HPDE6-E6E7 (cell line): ENCODE data around the gene PLXNA4.

Source experiments
- DNase-seq: peaks from one replicate; pipeline ENCODE4 v3.0.0; 2011; ENCODE audit warnings: missing footprints; ENCODE audit errors: extremely low spot score

Gene PLXNA4

GRCh38 chr7:132263151-132263550 is 313.1 kb downstream of the PLXNA4 start:
- no peak for DNase-seq

DNA sequence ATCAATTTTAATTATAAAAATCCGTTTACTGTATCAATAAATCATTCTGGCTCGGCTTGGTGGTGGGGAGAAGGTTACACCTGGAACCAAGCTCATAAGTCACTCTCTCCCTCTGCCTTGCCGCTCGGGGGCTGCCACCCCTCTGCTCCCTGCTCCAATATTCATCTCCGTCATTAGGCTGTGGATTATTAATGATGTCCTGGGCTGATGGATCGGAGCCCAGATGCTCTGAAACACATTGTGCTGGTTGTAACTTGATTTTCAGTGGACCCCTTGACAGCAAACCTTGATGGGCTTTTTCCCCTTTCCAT is 314.2 kb downstream of the PLXNA4 start:
- no peak for DNase-seq

DNA sequence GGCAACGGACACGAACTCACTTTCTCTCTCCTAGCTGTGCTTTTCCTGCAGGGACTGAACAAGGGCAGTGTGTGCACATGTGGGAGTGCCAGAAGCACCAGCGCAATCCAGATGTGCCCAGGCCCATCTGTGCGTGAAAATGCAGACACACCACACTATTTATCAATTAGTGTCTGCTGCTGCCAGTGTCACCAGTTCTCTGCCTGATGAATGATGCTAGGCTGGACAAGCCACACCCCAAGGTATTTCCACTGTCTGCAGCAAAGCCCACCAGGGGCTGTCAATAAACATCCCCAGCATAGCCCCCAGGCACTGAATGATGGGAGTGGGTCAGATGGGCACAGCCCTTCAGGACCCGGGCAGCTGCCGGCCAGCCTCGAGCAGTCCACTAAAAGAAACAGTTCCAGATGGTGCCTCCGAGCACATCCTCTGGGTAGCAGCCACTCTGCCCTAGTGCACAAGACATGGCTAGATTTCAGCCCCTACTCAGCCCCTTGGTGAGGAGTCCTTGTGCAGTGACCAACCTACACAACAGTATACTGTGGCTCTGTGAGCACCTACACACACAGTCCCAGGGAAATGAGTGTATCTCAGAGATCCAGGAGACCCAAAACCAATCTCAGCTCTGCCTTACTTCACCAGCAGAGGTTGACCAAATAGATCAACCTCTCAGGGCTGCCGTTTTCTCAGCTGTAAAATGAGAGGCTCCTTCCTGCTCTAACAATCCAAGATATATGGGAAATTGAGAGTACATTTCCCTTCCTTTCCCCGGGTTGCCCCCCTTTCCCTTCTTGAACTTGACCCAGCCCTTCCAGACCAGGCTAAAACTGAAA is 314.7 kb downstream of the PLXNA4 start:
- DNase-seq = no peak

DNA sequence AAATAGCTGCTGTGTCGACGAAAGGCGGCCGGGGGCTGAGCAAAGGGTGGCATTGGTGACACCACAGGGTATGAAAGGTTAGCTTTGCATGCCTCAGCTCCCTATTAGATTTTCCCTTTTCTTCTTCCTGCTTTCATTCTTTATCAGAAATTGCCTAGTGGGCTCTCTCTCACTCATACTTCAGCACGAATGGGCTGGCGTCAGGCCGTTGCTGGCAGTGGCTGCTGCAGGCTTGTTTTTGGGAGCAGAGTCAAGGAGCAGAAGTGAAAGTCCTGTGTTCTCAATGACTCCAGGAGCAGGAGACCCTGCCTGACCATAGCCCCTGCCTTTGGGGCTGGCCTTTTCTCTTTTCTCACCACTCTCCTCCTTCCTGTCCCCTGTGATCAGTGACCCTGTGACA is 318.0 kb downstream of the PLXNA4 start:
- no peak for DNase-seq

DNA sequence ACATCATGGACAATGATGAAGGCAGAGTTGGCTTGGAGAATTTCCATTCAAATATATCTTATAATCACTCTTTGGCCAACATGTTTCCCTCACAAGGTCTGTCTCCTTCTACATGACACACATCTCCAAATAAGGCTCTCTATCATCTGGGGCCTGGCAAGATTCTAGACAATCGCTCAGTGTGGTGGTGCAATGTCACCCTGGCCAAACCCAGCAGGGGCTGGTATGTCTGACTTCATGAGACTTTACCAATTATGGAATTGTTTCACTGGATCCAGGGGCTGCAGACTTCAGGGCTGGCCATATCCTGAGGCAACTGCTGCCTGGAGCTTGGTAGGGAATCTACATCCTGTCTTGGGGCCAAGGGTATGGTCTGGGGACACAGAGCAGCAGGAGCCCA is 319.0 kb downstream of the PLXNA4 start:
- DNase-seq = no peak

DNA sequence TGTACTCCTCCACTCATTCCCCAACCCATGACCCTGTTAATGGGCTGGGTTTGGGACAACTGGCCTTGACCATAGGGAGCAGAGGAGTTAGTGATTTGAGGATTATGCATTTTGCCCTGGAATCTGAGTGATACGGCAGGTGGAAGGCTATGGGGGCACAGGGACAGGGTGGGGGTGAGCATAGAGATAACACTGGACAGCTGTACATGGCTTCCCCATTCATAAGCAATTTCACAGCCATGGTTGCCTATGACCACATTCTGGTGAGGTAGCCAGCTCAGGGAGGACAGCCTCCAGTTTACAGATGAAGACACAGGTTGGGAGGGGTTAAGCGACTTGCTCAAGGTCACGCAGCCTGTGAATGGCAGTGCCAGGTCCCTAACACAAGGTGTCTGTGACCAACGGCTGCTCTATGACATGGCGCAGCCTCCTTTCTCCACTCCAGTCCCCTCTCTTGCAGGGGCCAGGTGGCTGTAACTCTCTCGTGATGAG is 319.5 kb downstream of the PLXNA4 start:
- no peak for DNase-seq

DNA sequence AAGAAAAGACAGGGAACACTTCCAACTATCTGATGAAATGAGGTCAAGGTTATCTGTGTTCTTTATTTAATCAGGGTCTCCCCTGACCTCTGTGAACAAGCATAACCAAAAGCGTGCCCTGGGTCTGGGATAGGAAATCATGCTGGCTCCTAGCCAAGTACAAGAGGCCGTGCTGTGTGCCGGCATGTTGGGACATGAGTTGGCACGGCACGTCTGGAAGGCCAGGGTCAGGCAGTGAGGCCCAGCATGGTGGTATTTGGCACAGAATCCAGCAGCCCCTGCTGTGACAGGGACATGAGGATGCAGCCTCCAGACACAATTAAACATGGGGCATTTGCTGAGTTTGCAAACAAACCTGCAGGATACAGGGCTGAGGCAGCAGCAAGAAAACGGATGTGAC is 320.4 kb downstream of the PLXNA4 start:
- DNase-seq = no peak

GRCh38 chr7:132255115-132255797 is 321.0 kb downstream of the PLXNA4 start:
- DNase-seq = no peak

DNA sequence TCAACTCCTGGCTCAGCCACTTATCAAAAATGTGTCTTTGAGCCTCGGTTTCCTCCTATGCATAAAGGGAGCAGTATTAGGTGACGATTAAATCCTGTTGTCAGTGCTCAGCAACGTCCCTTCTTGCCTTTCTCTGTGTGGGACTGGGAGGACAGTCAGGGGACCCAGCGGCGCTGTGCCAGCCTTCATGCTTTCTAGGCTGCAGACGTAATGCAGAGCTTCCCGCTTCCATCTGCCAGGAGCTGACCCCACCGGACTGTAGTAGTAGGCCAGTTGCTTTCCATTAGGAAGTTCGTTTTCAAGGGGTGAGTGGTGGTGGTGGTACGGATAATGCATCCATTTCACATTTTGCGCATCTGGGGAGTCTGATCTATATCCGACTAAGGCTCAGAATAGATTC is 321.8 kb downstream of the PLXNA4 start:
- DNase-seq = no peak

- no peak for DNase-seq
Observed at GRCh38 chr7:132252793-132253100, 323.5 kb downstream of the PLXNA4 start.

- DNase-seq = no peak
Observed at GRCh38 chr7:132251327-132251659, 325.0 kb downstream of the PLXNA4 start.

DNA sequence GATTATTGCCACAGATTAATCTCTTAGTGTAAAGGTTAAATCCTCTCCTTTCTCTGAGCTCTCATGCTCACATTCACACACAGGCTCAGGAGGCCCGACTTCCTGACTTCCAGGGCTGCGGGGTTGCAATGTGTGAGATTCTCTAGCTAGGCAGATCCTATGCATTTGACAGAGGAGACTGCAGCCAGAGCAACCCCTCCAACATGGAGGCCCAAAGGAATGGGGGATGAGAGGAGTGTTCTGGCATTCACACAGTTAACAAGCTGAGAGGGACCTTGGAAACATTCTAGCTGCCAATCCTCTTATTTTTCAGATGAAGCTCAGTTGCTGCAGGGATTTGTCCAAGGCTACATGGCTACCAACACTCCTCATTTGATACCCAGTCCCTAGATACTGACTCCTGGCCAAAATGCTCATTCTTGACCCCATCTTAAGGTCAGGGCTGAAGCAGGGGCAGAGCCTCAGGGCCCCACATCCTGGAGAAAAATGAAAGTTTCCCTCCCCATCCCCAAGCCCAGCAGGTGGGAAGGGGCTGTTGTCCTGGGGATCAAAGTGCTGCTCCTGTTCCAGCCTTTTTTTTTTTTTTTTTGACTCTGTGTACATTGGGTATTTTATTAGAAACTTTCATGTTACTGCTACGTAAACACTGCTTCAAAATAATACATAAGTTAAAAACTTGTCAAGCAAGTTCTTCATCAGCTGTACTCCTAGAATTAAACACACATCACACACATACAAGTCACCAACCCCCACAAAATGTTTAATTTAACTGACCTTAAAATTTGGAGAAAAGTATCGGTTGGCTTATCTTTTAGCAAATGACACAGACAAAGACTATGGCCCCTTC is 325.6 kb downstream of the PLXNA4 start:
- no peak for DNase-seq

- DNase-seq = no peak
Observed at GRCh38 chr7:132249256-132249971, 326.9 kb downstream of the PLXNA4 start.

- DNase-seq = no peak
Observed at GRCh38 chr7:132248841-132249240, 327.4 kb downstream of the PLXNA4 start.

DNA sequence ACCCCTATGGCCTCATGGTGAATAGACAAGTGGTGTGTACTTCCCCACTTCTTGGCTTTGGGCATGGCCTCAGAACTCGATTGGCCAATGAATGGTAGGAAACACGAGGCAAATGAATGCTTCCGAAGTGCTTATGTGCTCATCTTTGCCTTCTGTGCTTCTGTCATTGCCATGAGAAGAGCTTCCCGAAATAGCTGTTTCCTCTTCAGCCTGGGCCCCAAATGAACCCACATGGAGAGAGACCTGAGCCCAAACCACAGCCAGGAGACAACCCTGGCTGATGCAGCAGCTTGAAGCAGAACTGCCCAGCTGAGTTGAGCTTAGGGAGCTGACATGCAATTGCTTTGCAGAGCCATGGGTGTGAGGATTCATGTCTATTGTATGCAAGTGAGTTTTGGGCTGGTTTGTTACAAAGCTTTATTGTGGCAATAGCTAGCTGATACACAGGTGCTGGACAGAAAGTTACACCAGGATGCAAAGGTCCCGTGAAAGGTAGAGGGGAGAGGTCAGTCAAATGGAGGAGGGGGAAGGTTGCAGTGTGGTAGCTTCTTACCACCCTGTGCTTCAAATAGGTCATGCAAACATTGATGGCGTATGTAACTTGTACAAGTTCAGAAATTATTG is 328.2 kb downstream of the PLXNA4 start:
- no peak for DNase-seq

DNA sequence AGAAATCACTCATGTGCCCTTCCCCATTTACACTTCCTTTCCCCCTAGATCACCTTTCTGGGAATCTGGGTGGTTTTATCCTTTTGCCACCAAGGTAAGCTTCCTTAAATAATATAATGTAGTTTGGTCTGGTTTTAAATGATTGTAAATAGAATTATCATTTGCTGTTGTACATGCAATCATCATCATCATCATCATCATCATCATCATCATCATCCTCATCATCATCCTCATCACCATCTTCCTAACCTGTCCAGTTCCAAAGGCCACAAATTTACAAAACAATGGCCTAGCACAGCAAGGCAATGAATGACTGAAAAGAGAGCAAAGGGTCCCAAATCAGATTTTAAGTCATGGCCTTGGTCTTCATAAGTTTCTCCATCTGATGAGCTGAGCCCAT is 329.7 kb downstream of the PLXNA4 start:
- DNase-seq = no peak

DNA sequence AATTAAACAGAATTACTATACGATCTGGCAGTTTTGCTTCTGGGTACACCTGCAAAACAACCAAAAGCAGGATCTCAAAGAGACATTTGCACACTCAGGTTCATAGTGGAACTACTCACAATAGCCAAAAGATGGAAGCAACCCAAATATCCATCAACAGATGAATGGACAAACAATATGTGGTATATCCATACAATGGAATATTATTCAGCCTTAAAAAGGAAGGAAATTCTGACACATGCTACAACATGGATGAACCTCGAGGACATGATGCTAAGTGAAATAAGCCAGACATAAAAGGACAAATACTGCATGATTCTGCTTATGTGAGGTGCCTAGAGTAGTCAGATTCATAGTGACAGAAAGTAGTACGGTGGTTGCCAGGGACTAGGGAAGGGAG is 330.7 kb downstream of the PLXNA4 start:
- DNase-seq = no peak

DNA sequence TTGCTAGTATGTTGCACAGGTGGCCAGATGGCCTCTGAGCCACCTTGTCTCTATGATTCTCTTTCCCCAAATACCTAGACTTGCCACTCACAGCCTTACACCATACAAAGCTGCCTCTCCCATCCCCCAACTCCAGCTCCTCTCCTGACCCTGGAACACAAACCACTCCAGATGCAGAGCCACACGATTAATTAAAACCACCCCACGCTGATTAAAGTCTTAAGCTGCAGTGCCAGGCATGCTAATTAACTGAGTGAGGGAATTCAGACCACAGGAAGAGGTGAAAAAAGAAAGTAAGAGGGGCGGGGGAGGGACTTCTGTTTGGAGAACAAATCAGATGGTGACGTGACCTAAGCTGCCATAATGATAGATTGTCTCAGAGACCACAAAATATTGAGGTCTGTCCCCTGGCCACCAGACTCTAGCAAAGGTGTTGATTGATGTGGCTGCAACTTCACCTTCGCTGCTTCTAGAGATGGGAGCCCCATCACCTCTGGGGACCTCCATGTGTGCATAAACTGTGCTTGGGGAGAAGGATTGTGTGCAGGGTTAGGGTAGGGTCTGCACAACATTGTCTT is 331.3 kb downstream of the PLXNA4 start:
- no peak for DNase-seq

GRCh38 chr7:132243463-132243862 is 332.8 kb downstream of the PLXNA4 start:
- DNase-seq = no peak

- DNase-seq = no peak
Observed at GRCh38 chr7:132243051-132243450, 333.2 kb downstream of the PLXNA4 start.

DNA sequence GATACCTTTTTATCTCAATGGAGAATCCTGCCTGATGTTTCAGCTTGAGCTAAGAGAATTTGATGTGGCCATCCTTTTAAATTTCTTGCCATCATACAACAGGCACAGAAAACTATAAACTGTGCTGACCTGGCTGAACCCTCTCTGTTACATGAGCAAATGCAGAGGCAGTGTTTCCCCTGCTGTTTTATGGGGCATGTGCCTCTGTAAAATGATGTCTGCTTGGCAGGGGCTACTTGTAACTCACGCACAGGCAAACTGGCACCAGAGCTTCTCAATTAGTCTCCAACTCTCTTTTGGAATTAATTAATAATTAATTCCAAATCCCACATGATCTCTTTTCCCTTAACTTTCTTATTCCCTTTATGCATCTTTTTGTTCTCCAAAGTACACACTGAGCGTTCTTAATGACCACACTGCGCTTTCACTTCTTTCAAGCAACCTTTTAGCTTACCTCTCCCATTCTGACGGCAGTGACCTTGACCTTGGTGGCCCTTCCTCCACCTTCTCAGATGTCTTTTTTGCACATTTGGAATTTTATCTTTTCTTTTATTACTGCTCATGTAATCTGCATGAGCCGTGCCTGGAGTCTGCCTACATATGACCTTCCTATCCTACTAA is 334.0 kb downstream of the PLXNA4 start:
- no peak for DNase-seq
